Measurements from ENCODE around the gene VSTM2L. TPM values are rescaled to one million over a fixed set of nuclear protein-coding genes. Genes with fewer than 3 reads are reported as not detected.
A peak's percentile ranks its signal among the peaks of the same experiment; 100 is the strongest.

Gene VSTM2L
- polyA plus RNA-seq, 1 of the 3 experiments (the other 2 are of a cell fraction), result 5.1 TPM

DNA sequence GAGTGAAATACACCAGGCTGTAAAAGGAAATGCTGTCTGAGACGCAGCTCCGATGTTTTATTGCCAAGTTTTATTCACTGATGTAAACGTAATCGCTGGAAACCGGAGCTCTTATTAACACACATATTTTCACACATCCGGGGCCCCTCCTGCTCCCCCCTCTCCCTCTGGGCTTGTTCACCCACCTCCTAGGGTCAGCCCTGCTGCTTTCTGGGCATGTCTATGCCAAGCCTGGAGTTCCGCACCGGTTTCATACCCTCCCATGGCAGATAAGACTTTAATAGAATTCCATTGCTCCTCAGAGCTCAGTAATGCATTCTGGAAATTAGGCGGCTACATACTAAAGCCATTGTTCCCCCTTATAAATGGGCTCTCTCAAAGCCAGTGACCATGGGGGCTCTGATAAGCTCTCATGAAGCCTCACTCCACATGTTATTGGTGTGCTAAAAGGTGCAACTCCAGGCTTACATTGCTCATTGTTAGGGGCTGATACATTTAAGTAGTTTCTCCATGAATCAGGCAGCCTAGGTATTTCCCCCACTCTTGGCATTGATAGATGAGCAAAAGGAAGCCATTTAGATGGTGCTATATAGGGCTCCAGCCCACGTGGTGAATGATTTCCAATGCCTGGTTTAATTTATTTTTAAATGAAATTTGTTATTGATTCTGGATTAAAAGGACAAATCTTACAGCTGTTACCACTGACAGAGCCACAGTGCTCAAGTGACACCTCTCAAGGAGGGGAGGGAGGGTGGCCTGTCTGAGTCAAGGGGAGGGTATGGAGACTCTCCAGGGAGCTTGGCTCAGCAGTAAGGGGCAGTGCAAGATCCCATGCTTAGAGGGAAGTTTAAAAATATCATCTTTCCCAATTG, 4.5 kb upstream of the VSTM2L start:
- Histone ChIP-seq H3K4me2 (no peak overlapping the region), H3K9me2 (no peaks in the 10 kb centered on the region), H3K27ac (ENCODE audit: low read depth in 2 of 2, low read length in 1 of 2) (no peak overlapping the region), H3F3A (replicated peaks; ENCODE audit: insufficient read depth) (no peaks in the 10 kb centered on the region), H3K4me3 (ENCODE audit: low read depth in 2 of 2, low read length in 1 of 2) (no peak overlapping the region), H3K36me3 (replicated peaks in 1 of 2; ENCODE audit: control insufficient read depth in 1 of 2, insufficient read depth in 2 of 2, low read length in 1 of 2) (no peaks in the 10 kb centered on the region), H3K27me3 (ENCODE audit: insufficient read depth) (no peaks in the 10 kb centered on the region), H2AFZ (ENCODE audit: low read depth) (no peak overlapping the region), H3K79me2 (ENCODE audit: insufficient read depth) (no peaks in the 10 kb centered on the region), H3K9ac (no peak overlapping the region), H3K9me3 (no peaks in the 10 kb centered on the region), H3K4me1 (ENCODE audit: control insufficient read depth in 1 of 2, insufficient read depth in 2 of 2, low read depth in 1 of 2, low read length in 1 of 2) (peaks cover 8 to 12% of the 10 kb centered on the region in 2 experiments; a peak in 2 of 4 replicates), H4K20me1 (ENCODE audit: insufficient read depth) (no peaks in the 10 kb centered on the region)
- no peak for DNase-seq
- ChIA-PET POLR2A (interaction anchor here (0.7 kb wide), 1 partner anchor 18 kb away, joined by 3 read pairs; no protein-coding TSS in a partner anchor), CTCF (interaction anchor here (0.5 to 3.6 kb wide), 14 partner anchors 11 to 340 kb away, joined by 3 to 43 read pairs (median 3); no protein-coding TSS in a partner anchor)
- peak; percentile 3; the same call in 1 of the 2 replicates for TF ChIP-seq FOSL2 (IDR thresholded peaks at IDR 0.05; ENCODE audit: borderline replicate concordance, low read depth)
- TF ChIP-seq RAD21 (IDR thresholded peaks at IDR 0.05; ENCODE audit: low read length), result no peak
- TF ChIP-seq, protein P1, sequence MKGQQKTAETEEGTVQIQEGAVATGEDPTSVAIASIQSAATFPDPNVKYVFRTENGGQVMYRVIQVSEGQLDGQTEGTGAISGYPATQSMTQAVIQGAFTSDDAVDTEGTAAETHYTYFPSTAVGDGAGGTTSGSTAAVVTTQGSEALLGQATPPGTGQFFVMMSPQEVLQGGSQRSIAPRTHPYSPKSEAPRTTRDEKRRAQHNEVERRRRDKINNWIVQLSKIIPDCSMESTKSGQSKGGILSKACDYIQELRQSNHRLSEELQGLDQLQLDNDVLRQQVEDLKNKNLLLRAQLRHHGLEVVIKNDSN (IDR thresholded peaks at IDR 0.05; ENCODE audit: borderline replicate concordance, low read depth), result no peak
- TF ChIP-seq, protein P2, sequence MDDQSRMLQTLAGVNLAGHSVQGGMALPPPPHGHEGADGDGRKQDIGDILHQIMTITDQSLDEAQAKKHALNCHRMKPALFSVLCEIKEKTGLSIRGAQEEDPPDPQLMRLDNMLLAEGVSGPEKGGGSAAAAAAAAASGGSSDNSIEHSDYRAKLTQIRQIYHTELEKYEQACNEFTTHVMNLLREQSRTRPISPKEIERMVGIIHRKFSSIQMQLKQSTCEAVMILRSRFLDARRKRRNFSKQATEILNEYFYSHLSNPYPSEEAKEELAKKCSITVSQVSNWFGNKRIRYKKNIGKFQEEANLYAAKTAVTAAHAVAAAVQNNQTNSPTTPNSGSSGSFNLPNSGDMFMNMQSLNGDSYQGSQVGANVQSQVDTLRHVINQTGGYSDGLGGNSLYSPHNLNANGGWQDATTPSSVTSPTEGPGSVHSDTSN (IDR thresholded peaks at IDR 0.05), result peak; percentile 49
- WGBS (ENCODE audit: low lambda C conversion rate), result 68% methylated on average over 10 of the region's 10 CpGs

DNA sequence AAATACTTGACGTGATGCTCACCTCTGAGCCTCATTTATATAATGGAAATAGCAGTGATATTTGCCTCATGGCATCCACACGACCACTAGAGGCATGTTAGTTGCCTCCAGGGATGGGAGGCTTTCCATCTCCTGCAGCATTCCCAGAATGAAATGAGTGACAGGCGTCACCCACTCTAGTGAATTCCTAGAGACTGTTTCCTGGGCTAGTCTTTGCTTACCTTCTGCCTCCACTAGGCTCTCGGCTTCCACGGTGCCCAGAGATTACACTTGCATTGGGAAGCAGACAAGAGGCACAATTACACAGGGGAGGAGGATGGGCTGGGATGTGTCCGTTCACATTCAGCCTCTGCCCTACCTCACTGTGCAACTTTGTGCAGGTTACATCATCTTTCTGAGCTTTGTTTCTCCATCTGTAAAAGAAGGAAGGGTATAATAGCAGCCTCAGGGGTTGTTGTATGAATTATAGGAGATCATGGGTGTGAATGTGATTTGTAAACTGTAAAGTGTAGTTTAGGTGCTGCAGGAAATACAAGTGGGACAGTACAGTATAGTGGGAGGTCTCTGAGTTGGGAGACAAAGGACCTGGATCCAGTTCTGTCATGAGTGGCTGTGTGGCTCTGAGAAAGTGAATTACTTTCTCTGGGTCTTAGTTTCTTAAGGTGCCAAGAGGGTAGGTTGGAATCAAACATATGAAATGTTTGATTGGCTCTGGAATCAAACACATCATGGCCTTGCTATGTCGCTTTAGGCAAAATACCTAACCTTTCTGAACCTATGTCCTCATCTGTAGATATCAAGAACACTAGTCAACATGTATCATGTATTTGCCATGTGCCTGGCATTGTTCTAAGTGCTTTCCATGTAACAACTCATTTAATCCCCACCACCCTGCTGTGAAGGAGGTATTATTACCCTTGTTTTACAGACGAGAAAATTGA, 3.6 kb upstream of the VSTM2L start:
- ChIA-PET POLR2A (no interaction called here), CTCF (interaction anchor here (0.6 to 3.6 kb wide), 9 partner anchors 12 to 334 kb away, joined by 3 to 43 read pairs (median 5); no protein-coding TSS in a partner anchor)
- TF ChIP-seq CTCF (IDR thresholded peaks at IDR 0.05) (0 out of 2 replicates have a peak, but pooled peaks have one; percentile 8), GATA2 (CRISPR knock-in tag; IDR thresholded peaks at IDR 0.05) (no peak)
- H3K79me2 ChIP-seq (ENCODE audit: insufficient read depth), result no peaks in the 10 kb centered on the region
- no peak overlapping the region for H3K27ac ChIP-seq (ENCODE audit: low read depth in 2 of 2, low read length in 1 of 2)
- no peaks in the 10 kb centered on the region for H4K20me1 ChIP-seq (ENCODE audit: insufficient read depth)
- H3K4me2 ChIP-seq, result no peak overlapping the region
- no peak overlapping the region for H3K4me3 ChIP-seq (ENCODE audit: low read depth in 2 of 2, low read length in 1 of 2)
- H3K9ac ChIP-seq, result no peak overlapping the region
- no peaks in the 10 kb centered on the region for H3K36me3 ChIP-seq (replicated peaks in 1 of 2; ENCODE audit: control insufficient read depth in 1 of 2, insufficient read depth in 2 of 2, low read length in 1 of 2)
- H3K9me2 ChIP-seq, result no peaks in the 10 kb centered on the region
- 66% methylated on average over 8 of the region's 8 CpGs for WGBS (ENCODE audit: low lambda C conversion rate)
- H2AFZ ChIP-seq (ENCODE audit: low read depth), result no peak overlapping the region
- H3F3A ChIP-seq (replicated peaks; ENCODE audit: insufficient read depth), result no peaks in the 10 kb centered on the region
- H3K4me1 ChIP-seq (ENCODE audit: control insufficient read depth in 1 of 2, insufficient read depth in 2 of 2, low read depth in 1 of 2, low read length in 1 of 2), result peaks cover 8 to 12% of the 10 kb centered on the region in 2 experiments; a peak in 2 of 4 replicates
- DNase-seq, result no peak
- H3K27me3 ChIP-seq (ENCODE audit: insufficient read depth), result no peaks in the 10 kb centered on the region
- H3K9me3 ChIP-seq, result no peaks in the 10 kb centered on the region

Measured in SK-N-SH (cell line).